Lung (tissue), 12 donors: ENCODE data around the gene COL16A1. TPM values are rescaled to one million over a fixed set of nuclear protein-coding genes. Genes with fewer than 3 reads are reported as not detected.
A peak's percentile ranks its signal among the peaks of the same experiment; 100 is the strongest.

Source experiments
- ATAC-seq: fragments of 200-7000 bp; cut with Tn5 transposase; one replicate; pipeline ENCODE4 v1.9.1; 2020; ENCODE audit warnings: moderate number of reproducible peaks; ENCODE audit not compliant: insufficient read depth, low FRiP score
- DNase-seq, 3 donors: peaks; one replicate each; pipeline ENCODE4 v3.0.0-alpha.2; 2013 to 2017
- H3K27ac ChIP-seq, 2 donors: one replicate each; pipeline ENCODE4 v1.5.1; 2013; ENCODE audit warnings: mild to moderate bottlenecking in 2 of 2, moderate library complexity in 2 of 2, control low read depth in 1 of 2, inconsistent platforms in 1 of 2, low read depth in 1 of 2, low read length in 1 of 2
- H3K27me3 ChIP-seq, 3 donors: one replicate each; pipeline ENCODE4 v1.5.1; 2013; ENCODE audit warnings: low read length in 2 of 3; ENCODE audit not compliant: control insufficient read depth in 3 of 3, insufficient read depth in 3 of 3
- H3K36me3 ChIP-seq, 4 donors: one replicate each; pipeline ENCODE4 v1.5.1; 2013; ENCODE audit warnings: low read length in 4 of 4, mild to moderate bottlenecking in 1 of 4, moderate library complexity in 1 of 4; ENCODE audit not compliant: control insufficient read depth in 4 of 4, insufficient read depth in 4 of 4
- H3K4me1 ChIP-seq, 5 donors: one replicate each; pipeline ENCODE4 v1.5.1; 2013; ENCODE audit warnings: low read length in 5 of 5, mild to moderate bottlenecking in 2 of 5, moderate library complexity in 1 of 5; ENCODE audit not compliant: control insufficient read depth in 5 of 5, insufficient read depth in 5 of 5
- H3K4me3 ChIP-seq: one replicate; pipeline ENCODE4 v1.5.1; 2013; ENCODE audit warnings: mild to moderate bottlenecking, control low read depth, moderate library complexity
- H3K9ac ChIP-seq, 2 donors: one replicate each; pipeline ENCODE4 v1.5.1; 2013; ENCODE audit warnings: low read length in 2 of 2, control low read depth in 1 of 2; ENCODE audit not compliant: insufficient read depth in 1 of 2
- H3K9me3 ChIP-seq, 4 donors: one replicate each; pipeline ENCODE4 v1.5.1; 2013; ENCODE audit warnings: low read length in 3 of 4, mild to moderate bottlenecking in 1 of 4, moderate library complexity in 1 of 4; ENCODE audit not compliant: control insufficient read depth in 4 of 4, insufficient read depth in 3 of 4
- WGBS, 2 donors: extraction: QIAGEN DNeasy Blood & Tissue Kit; methylation state at CpG; one replicate each; pipeline ENCODE4 v1.1.7; 2013; 5-methylcytosine and 5-hydroxymethylcytosine counted together
- polyA plus RNA-seq, 2 donors: library from polyadenylated mRNA; stranded (reverse); fragments of 200-250 nt; gene quantifications; one replicate each; pipeline ENCODE4 v1.2.1, GENCODE V29; 2013
- total RNA-seq, 2 donors: library from RNA; depleted of rRNA in 1 of 2; stranded (reverse); fragments of >200 nt in 1 of 2; gene quantifications; one replicate each; pipeline ENCODE4 v1.2.1, GENCODE V29; 2014 to 2021
- TF ChIP-seq, protein P1 (sequence below): IDR thresholded peaks from 2 replicates; pipeline ENCODE4 v1.5.1; 2012; ENCODE audit warnings: mild to moderate bottlenecking; ENCODE audit errors: control extremely low read depth, extremely low read depth
- donor health status: control.
- donor health status: control.
- donor health status: Bipolar disorder and iron deficiency.
- donor health status: healthy.
- donor health status: DM: yes; HTN: yes; CAD: no.

COL16A1 gene
- total and polyA plus RNA-seq, 4 donors = 16.5 to 83.2 (median 43.3) TPM

DNA sequence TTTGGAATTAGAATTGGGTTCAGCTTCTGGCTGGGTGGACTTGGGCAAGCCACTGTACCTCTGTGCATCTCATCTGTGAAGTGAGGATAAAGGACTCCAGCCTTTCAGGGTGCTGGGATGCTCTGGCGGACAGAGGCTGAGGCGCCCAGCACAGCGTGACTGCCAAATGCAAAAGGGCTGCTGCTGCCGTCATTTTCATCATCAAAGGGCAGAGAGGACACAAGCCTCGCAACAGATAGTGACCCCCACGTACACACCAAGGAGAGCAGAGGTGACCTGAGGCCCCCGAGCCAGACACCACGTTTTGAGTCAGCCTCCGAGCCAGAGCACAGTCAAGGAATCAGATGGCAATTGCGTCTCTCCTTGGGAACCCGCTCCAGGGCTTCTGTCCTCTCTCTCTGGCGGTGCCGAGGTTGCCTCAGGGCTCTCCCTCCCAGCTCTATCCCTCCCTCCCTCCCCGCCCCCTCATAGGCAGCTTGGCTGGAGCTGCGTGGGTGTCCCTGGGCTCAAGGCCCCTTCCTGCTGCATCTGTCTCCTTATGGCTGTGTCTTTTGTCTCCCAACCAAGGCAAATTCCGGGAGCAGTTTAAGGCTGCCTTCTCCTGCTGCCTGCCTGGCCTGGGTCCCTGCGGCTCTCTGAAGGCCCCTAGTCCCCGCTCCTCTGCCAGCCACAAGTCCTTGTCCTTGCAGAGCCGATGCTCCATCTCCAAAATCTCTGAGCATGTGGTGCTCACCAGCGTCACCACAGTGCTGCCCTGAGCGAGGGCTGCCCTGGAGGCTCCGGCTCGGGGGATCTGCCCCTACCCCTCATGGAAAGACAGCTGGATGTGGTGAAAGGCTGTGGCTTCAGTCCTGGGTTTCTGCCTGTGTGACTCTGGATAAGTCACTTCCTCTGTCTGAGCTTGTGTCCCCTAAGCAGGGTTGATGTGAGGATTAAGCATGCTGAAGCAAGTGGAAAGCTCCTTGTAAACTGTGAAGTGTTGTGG, 77.3 kb downstream of the COL16A1 start:
- Histone ChIP-seq H3K4me1 (peaks cover 0 to 22% (median 0%) of the 10 kb centered on the region in 5 donors), H3K27ac (peak overlapping the region; percentile 80 to 81), H3K9ac (no peak overlapping the region), H3K27me3 (no peaks in the 10 kb centered on the region), H3K9me3 (no peaks in the 10 kb centered on the region), H3K36me3 (peaks cover 9 to 27% (median 16%) of the 10 kb centered on the region in 4 donors), H3K4me3 (no peak overlapping the region)
- DNase-seq (no peak), ATAC-seq (no peak)
- TF ChIP-seq, protein P1, sequence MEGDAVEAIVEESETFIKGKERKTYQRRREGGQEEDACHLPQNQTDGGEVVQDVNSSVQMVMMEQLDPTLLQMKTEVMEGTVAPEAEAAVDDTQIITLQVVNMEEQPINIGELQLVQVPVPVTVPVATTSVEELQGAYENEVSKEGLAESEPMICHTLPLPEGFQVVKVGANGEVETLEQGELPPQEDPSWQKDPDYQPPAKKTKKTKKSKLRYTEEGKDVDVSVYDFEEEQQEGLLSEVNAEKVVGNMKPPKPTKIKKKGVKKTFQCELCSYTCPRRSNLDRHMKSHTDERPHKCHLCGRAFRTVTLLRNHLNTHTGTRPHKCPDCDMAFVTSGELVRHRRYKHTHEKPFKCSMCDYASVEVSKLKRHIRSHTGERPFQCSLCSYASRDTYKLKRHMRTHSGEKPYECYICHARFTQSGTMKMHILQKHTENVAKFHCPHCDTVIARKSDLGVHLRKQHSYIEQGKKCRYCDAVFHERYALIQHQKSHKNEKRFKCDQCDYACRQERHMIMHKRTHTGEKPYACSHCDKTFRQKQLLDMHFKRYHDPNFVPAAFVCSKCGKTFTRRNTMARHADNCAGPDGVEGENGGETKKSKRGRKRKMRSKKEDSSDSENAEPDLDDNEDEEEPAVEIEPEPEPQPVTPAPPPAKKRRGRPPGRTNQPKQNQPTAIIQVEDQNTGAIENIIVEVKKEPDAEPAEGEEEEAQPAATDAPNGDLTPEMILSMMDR = no peak
- 79 to 83% methylated on average over 23 of the region's 23 CpGs for WGBS, 2 donors

DNA sequence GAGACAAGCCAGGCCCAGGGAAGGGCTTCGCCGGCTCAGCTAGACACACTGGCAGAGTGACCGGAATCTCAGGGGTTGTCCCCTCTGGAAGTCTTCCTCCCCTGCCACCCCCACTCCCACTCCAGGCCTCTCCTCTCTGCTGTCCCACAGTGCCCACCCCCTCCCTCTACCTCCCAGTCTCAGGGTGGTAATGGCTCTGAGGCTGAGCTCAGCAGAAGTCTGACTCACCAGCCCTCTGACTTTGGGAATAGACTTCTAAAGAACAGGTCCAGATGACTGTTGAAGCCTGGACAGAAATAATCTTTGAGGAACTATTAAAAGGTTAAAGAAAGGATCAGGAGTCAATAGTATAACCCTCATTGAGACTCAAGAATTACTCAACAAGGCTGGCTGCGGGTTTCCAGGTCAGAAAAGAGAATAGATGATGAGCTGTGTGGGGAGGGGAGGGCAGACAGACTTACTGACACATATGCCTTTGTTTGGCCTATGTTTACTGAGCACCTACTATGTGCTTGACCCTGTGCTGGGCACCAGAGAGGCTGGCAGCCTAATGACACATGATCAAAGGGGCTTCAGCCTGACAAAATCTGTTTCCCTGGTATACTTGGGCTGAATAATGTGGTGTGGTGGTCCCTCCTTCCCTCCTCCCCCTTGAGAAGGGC, 78.1 kb downstream of the COL16A1 start:
- Histone ChIP-seq H3K27ac (peak overlapping the region; percentile 80 to 81), H3K27me3 (no peaks in the 10 kb centered on the region), H3K9me3 (no peaks in the 10 kb centered on the region), H3K9ac (no peak overlapping the region), H3K36me3 (peaks cover 9 to 23% (median 10%) of the 10 kb centered on the region in 4 donors), H3K4me3 (no peak overlapping the region), H3K4me1 (peaks cover 0 to 24% (median 0%) of the 10 kb centered on the region in 5 donors)
- TF ChIP-seq, protein P1 = no peak
- DNase-seq (no peak), ATAC-seq (no peak)
- WGBS, 2 donors = 84 to 92% methylated on average over 4 of the region's 4 CpGs

DNA sequence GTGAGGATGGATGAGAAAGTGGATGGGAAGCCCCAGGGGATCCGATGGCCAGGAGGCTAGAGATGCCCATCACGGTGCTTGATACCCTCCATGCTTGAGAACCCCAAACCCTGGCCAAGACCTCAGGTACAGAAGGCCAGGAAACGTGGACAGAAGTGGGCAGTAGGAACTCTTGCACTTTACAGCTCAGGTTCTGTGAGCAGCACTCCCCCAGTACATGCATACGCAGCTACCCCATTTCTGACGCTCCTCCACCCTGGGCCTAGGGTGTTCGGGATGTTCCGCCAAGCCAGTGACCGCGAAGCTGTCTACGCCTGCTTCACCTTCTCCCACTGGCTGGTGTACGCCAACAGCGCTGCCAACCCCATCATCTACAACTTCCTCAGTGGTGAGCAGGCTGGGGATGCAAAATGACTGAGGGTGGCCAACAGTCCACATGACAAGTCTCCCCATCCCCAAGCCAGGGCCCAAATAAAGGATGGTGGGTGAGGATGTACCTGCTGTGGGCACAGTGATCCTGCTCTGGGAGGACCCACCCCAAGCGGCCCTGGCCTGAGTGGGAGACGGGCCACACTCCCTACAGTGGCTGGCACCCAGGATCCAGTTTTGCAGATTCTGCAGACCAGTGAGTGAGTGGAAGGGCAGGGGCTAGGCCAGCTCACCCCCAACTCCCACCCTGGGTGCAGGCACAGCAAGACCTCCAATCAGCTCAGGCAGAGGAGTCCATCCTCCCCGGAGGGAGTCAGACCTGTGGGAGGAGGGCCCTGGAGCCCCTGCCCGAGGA, 78.9 kb downstream of the COL16A1 start:
- 93% methylated on average over 16 of the region's 16 CpGs for WGBS, 2 donors
- Histone ChIP-seq H3K4me1 (peaks cover 0 to 24% (median 0%) of the 10 kb centered on the region in 5 donors), H3K36me3 (peaks cover 3 to 16% (median 5%) of the 10 kb centered on the region in 4 donors), H3K9ac (no peak overlapping the region), H3K27ac (peak overlapping the region in 1 of 2 donors; percentile 0), H3K27me3 (no peaks in the 10 kb centered on the region), H3K9me3 (no peaks in the 10 kb centered on the region), H3K4me3 (no peak overlapping the region)
- ATAC-seq (no peak), DNase-seq (no peak)
- TF ChIP-seq, protein P1 = no peak
